ENCODE results near the gene PID1.

DNA sequence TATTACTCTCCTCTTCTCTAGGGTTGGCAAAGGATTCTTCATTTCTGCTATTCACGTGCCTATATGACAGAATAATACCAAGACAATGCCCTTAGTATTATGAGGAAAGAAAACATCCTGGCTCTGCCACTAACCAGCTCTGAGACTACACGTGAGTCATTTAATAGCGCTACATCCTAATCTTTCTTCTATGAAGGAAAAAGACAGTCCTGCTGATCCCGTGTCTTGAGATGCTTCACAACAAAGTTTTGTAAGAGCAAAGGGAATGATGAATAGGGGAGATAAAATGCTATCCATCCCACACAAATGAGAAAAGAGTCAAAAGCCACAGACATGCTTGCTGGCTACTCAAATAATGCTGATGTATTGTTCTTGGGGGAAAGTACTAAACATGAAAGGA, 152.8 kb downstream of the PID1 start:
- TF ChIP-seq CTCF (IDR thresholded peaks at IDR 0.05) (no peak), POLR2A (IDR thresholded peaks at IDR 0.05) (no peak)
